Measurements from ENCODE around the gene CHURC1.

Gene CHURC1

GRCh38 chr14:64946310-64947045, 32.2 kb downstream of the CHURC1 start:
- H2AFZ ChIP-seq (ENCODE audit: low read depth): no peak overlapping the region
- H3K79me2 ChIP-seq (ENCODE audit: insufficient read depth, low read depth): no peaks in the 10 kb centered on the region
- no peak overlapping the region for H3K9ac ChIP-seq
- no peaks in the 10 kb centered on the region for H3K4me1 ChIP-seq (ENCODE audit: low read depth, poor library complexity, severe bottlenecking)
- no peak overlapping the region for H3K4me3 ChIP-seq (IDR thresholded peaks at IDR 0.05; ENCODE audit: insufficient read depth, low read depth, low read length)
- H3K27me3 ChIP-seq (ENCODE audit: insufficient read depth, low read depth): no peaks in the 10 kb centered on the region
- H3K36me3 ChIP-seq (ENCODE audit: insufficient read depth): no peaks in the 10 kb centered on the region
- H3K4me2 ChIP-seq: no peak overlapping the region
- H4K20me1 ChIP-seq (ENCODE audit: insufficient read depth): no peaks in the 10 kb centered on the region
- no peak overlapping the region for H3K27ac ChIP-seq
- TF ChIP-seq CTCF (conservative IDR thresholded peaks at IDR 0.05; ENCODE audit: low read depth, low read length): no peak

- Histone ChIP-seq H2AFZ (ENCODE audit: low read depth) (no peak overlapping the region), H3K4me1 (ENCODE audit: low read depth, poor library complexity, severe bottlenecking) (peaks cover 10% of the 10 kb centered on the region), H3K27me3 (ENCODE audit: insufficient read depth, low read depth) (no peaks in the 10 kb centered on the region), H3K4me3 (IDR thresholded peaks at IDR 0.05; ENCODE audit: insufficient read depth, low read depth, low read length) (no peak overlapping the region), H3K4me2 (no peak overlapping the region), H3K9ac (no peak overlapping the region), H4K20me1 (ENCODE audit: insufficient read depth) (no peaks in the 10 kb centered on the region), H3K79me2 (ENCODE audit: insufficient read depth, low read depth) (no peaks in the 10 kb centered on the region), H3K27ac (no peak overlapping the region), H3K36me3 (ENCODE audit: insufficient read depth) (no peaks in the 10 kb centered on the region)
- no peak for TF ChIP-seq CTCF (conservative IDR thresholded peaks at IDR 0.05; ENCODE audit: low read depth, low read length)
Measured at GRCh38 chr14:64947710-64948611, 33.7 kb downstream of the CHURC1 start.

GRCh38 chr14:64948612-64949210, 34.5 kb downstream of the CHURC1 start:
- no peak overlapping the region for H2AFZ ChIP-seq (ENCODE audit: low read depth)
- H3K27me3 ChIP-seq (ENCODE audit: insufficient read depth, low read depth): no peaks in the 10 kb centered on the region
- H3K9ac ChIP-seq: no peak overlapping the region
- no peak overlapping the region for H3K4me2 ChIP-seq
- no peak overlapping the region for H3K4me3 ChIP-seq (IDR thresholded peaks at IDR 0.05; ENCODE audit: insufficient read depth, low read depth, low read length)
- TF ChIP-seq CTCF (conservative IDR thresholded peaks at IDR 0.05; ENCODE audit: low read depth, low read length): no peak
- H3K27ac ChIP-seq: no peak overlapping the region
- no peaks in the 10 kb centered on the region for H3K79me2 ChIP-seq (ENCODE audit: insufficient read depth, low read depth)
- no peaks in the 10 kb centered on the region for H4K20me1 ChIP-seq (ENCODE audit: insufficient read depth)
- no peaks in the 10 kb centered on the region for H3K36me3 ChIP-seq (ENCODE audit: insufficient read depth)
- H3K4me1 ChIP-seq (ENCODE audit: low read depth, poor library complexity, severe bottlenecking): peaks cover 17% of the 10 kb centered on the region

GRCh38 chr14:64950889-64951288, 36.6 kb downstream of the CHURC1 start:
- no peak for TF ChIP-seq CTCF (conservative IDR thresholded peaks at IDR 0.05; ENCODE audit: low read depth, low read length)
- H3K4me2 ChIP-seq: no peak overlapping the region
- no peaks in the 10 kb centered on the region for H3K27me3 ChIP-seq (ENCODE audit: insufficient read depth, low read depth)
- H4K20me1 ChIP-seq (ENCODE audit: insufficient read depth): no peaks in the 10 kb centered on the region
- no peak overlapping the region for H3K9ac ChIP-seq
- no peak overlapping the region for H2AFZ ChIP-seq (ENCODE audit: low read depth)
- no peaks in the 10 kb centered on the region for H3K36me3 ChIP-seq (ENCODE audit: insufficient read depth)
- H3K4me1 ChIP-seq (ENCODE audit: low read depth, poor library complexity, severe bottlenecking): peaks cover 20% of the 10 kb centered on the region
- H3K4me3 ChIP-seq (IDR thresholded peaks at IDR 0.05; ENCODE audit: insufficient read depth, low read depth, low read length): no peak overlapping the region
- H3K79me2 ChIP-seq (ENCODE audit: insufficient read depth, low read depth): no peaks in the 10 kb centered on the region
- no peak overlapping the region for H3K27ac ChIP-seq
